ENCODE results near the gene CCS.

CCS gene

GRCh38 chr11:66607126-66607834 is 14.3 kb downstream of the CCS start:
- no peak for TF ChIP-seq CTCF (IDR thresholded peaks at IDR 0.05; ENCODE audit: insufficient read depth, low read depth, low read length, missing control alignments)
- peak; percentile 56 for DNase-seq (ENCODE audit: low read depth)
- no peak overlapping the region for H3K4me3 ChIP-seq (ENCODE audit: low read length)

GRCh38 chr11:66609721-66610617 is 17.0 kb downstream of the CCS start:
- no peak for TF ChIP-seq CTCF (IDR thresholded peaks at IDR 0.05; ENCODE audit: insufficient read depth, low read depth, low read length, missing control alignments)
- DNase-seq (ENCODE audit: low read depth), result no peak
- H3K4me3 ChIP-seq (ENCODE audit: low read length), result no peak overlapping the region

GRCh38 chr11:66612458-66612857 is 19.5 kb downstream of the CCS start:
- no peak for TF ChIP-seq CTCF (IDR thresholded peaks at IDR 0.05; ENCODE audit: insufficient read depth, low read depth, low read length, missing control alignments)
- no peak for DNase-seq (ENCODE audit: low read depth)
- H3K4me3 ChIP-seq (ENCODE audit: low read length), result no peak overlapping the region

- no peak overlapping the region for H3K4me3 ChIP-seq (ENCODE audit: low read length)
- TF ChIP-seq CTCF (IDR thresholded peaks at IDR 0.05; ENCODE audit: insufficient read depth, low read depth, low read length, missing control alignments), result no peak
- no peak for DNase-seq (ENCODE audit: low read depth)
These were observed 21.1 kb downstream of the CCS start for GRCh38 chr11:66614073-66614472.

- TF ChIP-seq CTCF (IDR thresholded peaks at IDR 0.05; ENCODE audit: insufficient read depth, low read depth, low read length, missing control alignments), result no peak
- DNase-seq (ENCODE audit: low read depth), result peak; percentile 99
- H3K4me3 ChIP-seq (ENCODE audit: low read length), result peak within 1 kb of the TSS; percentile 90
These were observed 23.6 kb downstream of the CCS start, which contains the start of gene RBM14 for GRCh38 chr11:66616379-66617154. RBM14 (plus strand) TSS chr11:66616630; CDS start chr11:66616721, 91 bp downstream.

GRCh38 chr11:66617155-66617834 is 24.3 kb downstream of the CCS start:
- DNase-seq (ENCODE audit: low read depth), result peak; percentile 72
- peak overlapping the region; percentile 90 for H3K4me3 ChIP-seq (ENCODE audit: low read length)
- no peak for TF ChIP-seq CTCF (IDR thresholded peaks at IDR 0.05; ENCODE audit: insufficient read depth, low read depth, low read length, missing control alignments)

All from epithelial cell of esophagus (primary cell).